Lower leg skin (tissue), 4 donors: Measurements from ENCODE around the gene ZFHX3. TPM values are rescaled to one million over a fixed set of nuclear protein-coding genes. Genes with fewer than 3 reads are reported as not detected.

ENCODE experiments used
- DNase-seq, 2 donors: peaks; one replicate each; pipeline ENCODE4 v3.0.0-alpha.2; 2019; ENCODE audit warnings: low spot score in 2 of 2
- H3K4me3 ChIP-seq: fragments of 200-600 bp; sonication (generic); 2 replicates; pipeline ENCODE4 v1.5.1; 2017; ENCODE audit warnings: mild to moderate bottlenecking, low read depth; ENCODE audit not compliant: poor library complexity, severe bottlenecking
- CTCF ChIP-seq, 3 donors: fragments of 450-650 bp; IDR thresholded peaks; one replicate each; pipeline ENCODE4 v1.5.1; 2016; ENCODE audit warnings: antibody characterized with exemption in 3 of 3, mild to moderate bottlenecking in 3 of 3, moderate library complexity in 2 of 3
- POLR2A ChIP-seq, 2 donors: fragments of 450-650 bp; IDR thresholded peaks; one replicate each; pipeline ENCODE4 v1.6.1; 2016 to 2017; ENCODE audit warnings: antibody characterized with exemption in 2 of 2, mild to moderate bottlenecking in 1 of 2, moderate library complexity in 1 of 2
- WGBS, 2 donors: methylation state at CpG; one replicate each; pipeline ENCODE4 v1.1.5; 2018; 5-methylcytosine and 5-hydroxymethylcytosine counted together
- intact Hi-C: fragments of 100-400 bp; cut with DNase I; formaldehyde crosslinking; loops from one replicate; pipeline ENCODE4 v1.15.0; 2023; ENCODE audit warnings: low total_unique reads
- total RNA-seq, 4 donors: library from RNA; depleted of rRNA; stranded (reverse); fragments of >200 nt; gene quantifications; one replicate each; pipeline ENCODE4 v1.1.0, GENCODE V29; 2016

Gene ZFHX3
- total RNA-seq, 4 donors from 2014 or later = 3.4 to 14.9 (median 10.0) TPM

DNA sequence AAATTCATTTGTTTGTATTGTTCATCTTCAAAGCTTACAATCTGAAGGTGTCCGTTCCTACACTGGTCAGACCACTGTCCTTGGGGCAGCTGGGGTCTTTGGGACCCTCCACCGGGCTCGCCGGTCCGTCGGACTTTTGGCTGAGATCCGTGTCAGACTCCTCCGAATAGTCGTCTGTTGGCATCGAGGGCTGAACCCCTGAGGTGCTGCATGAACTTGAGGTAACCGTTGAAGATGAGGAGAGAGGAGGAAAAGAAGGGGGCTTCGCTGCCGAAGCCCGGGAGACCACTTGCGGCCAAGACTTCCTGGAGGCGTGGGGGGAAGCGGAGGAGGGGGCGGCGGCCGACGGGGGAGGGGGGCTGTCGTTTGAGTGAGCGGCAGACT, 260.8 kb downstream of the ZFHX3 start:
- no peak overlapping the region for H3K4me3 ChIP-seq
- no peak for DNase-seq
- intact Hi-C loops = no loop called here
- TF ChIP-seq CTCF (IDR thresholded peaks at IDR 0.05) = no peak
- no peak for TF ChIP-seq POLR2A (IDR thresholded peaks at IDR 0.05)
- whole genome bisulfite sequencing, 2 donors = 39 to 45% methylated on average over 21 to 23 of the region's 23 CpGs

DNA sequence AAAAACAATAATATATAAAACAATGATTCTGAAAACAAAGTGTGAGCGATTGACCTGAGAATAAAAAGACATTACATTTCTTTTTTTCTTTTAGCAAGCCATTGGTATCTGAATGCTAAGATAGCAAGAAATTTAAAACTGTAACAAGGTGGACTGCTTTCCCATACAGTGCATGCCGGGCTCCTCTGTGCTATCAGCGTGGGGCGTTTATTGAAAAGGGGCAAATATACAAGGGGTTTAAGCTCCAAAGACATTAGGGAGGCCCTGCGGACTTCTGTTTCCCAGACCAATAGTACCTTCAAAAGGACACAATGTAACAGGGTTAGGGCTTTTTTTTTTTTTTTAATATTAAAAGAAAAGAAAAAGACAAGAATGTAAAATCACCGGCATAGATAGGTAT, 261.3 kb downstream of the ZFHX3 start:
- no peak for DNase-seq
- intact Hi-C loops = no loop called here
- 93 to 96% methylated on average over 6 of the region's 6 CpGs for WGBS, 2 donors
- TF ChIP-seq CTCF (IDR thresholded peaks at IDR 0.05) = no peak
- no peak overlapping the region for H3K4me3 ChIP-seq

- TF ChIP-seq CTCF (IDR thresholded peaks at IDR 0.05) (no peak), POLR2A (IDR thresholded peaks at IDR 0.05) (no peak)
- no peak overlapping the region for H3K4me3 ChIP-seq
- intact Hi-C loops = no loop called here
- DNase-seq = no peak
- 73 to 80% methylated on average over 3 of the region's 3 CpGs for WGBS, 2 donors
Measured at GRCh38 chr16:72785886-72786285, 262.0 kb downstream of the ZFHX3 start.

DNA sequence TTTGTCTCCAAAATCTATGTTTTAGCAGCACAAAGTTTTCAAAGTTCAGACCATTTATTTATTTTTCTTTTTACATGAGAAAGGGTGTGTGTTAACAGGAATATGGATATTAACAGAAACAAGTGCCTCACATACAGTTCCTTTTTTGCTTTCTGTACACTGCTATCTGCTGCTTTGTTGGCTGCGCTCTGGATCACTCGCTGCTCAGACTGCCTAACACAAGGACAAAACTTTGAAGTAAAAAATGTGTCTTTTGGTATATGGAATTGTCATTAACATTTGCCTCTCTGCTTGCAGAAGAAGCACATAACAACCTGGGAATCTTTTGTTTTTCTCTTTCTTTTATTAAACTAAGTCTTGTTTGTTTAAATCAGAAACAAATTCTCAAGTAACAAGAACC, 262.8 kb downstream of the ZFHX3 start:
- 81 to 86% methylated on average over 2 of the region's 2 CpGs for WGBS, 2 donors
- no peak for TF ChIP-seq POLR2A (IDR thresholded peaks at IDR 0.05)
- no peak for TF ChIP-seq CTCF (IDR thresholded peaks at IDR 0.05)
- intact Hi-C loops = no loop called here
- no peak for DNase-seq
- no peak overlapping the region for H3K4me3 ChIP-seq

DNA sequence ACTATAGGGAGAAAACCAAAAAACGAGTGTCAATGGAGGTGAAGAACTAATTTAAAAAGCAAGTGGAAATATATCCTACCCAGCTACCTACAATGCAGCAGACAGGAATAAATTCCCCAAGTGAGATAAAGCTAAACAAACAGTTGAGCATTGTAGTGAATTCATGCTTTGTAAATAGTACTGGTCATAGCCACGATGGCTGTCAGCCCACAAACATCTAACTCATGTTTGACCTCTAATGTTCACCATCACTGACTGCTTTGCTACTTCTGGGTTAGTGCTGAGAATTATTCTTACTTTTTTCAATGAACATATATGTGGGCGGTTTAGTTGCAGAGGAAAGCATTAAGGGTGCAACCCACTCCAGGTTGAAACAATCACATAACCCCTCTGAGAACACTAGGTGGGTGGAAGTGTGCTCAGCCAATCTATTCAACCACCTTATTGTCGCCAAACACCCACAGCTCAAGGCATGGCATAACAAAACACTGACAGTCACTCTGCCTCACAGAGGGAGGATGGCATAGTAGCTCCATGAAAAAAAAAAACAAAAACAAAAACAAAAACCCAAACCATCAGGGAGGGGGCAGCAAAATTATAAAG, 264.1 kb downstream of the ZFHX3 start:
- TF ChIP-seq POLR2A (IDR thresholded peaks at IDR 0.05) = no peak
- intact Hi-C loops = no loop called here
- 79 to 86% methylated on average over 4 of the region's 4 CpGs for WGBS, 2 donors
- no peak overlapping the region for H3K4me3 ChIP-seq
- DNase-seq = no peak

GRCh38 chr16:72769876-72770275, 278.1 kb downstream of the ZFHX3 start:
- no peak for TF ChIP-seq POLR2A (IDR thresholded peaks at IDR 0.05)
- TF ChIP-seq CTCF (IDR thresholded peaks at IDR 0.05) = no peak
- intact Hi-C loops = no loop called here
- no peak overlapping the region for H3K4me3 ChIP-seq
- no peak for DNase-seq
- 91 to 93% methylated on average over 1 of the region's 1 CpG for WGBS, 2 donors
